Colonic mucosa (tissue), 4 donors: ENCODE results near the gene HSPB1. TPM values are rescaled to one million over a fixed set of nuclear protein-coding genes. Genes with fewer than 3 reads are reported as not detected.
"Not testable (repeated sequence)": the region's sequence is repeated elsewhere in the genome, so short reads cannot be mapped to it uniquely, and the experiment has no call there.

Experiments used
- DNase-seq: peaks from one replicate; pipeline ENCODE4 v3.0.0-alpha.2; 2020
- H3K27ac ChIP-seq: fragments of 200-600 bp; one replicate; pipeline ENCODE4 v1.8.0; 2021
- H3K27me3 ChIP-seq: fragments of 200-600 bp; one replicate; pipeline ENCODE4 v1.8.0; 2021
- H3K36me3 ChIP-seq: fragments of 200-600 bp; one replicate; pipeline ENCODE4 v1.8.0; 2021
- H3K4me1 ChIP-seq: fragments of 200-600 bp; one replicate; pipeline ENCODE4 v1.8.0; 2021; ENCODE audit warnings: mild to moderate bottlenecking
- H3K4me3 ChIP-seq: fragments of 200-600 bp; one replicate; pipeline ENCODE4 v1.8.0; 2021
- H3K9ac ChIP-seq, 2 donors: one replicate each; pipeline ENCODE4 v1.7.0; 2013; ENCODE audit warnings: control low read depth in 2 of 2, low read depth in 2 of 2, low read length in 2 of 2
- H3K9me3 ChIP-seq: fragments of 200-600 bp; one replicate; pipeline ENCODE4 v1.8.0; 2021
- CTCF ChIP-seq: fragments of 200-600 bp; IDR thresholded peaks from one replicate; pipeline ENCODE4 v1.8.0; 2022; ENCODE audit warnings: antibody characterized with exemption, mild to moderate bottlenecking
- intact Hi-C: fragments of 100-400 bp; cut with DNase I; formaldehyde crosslinking; loops from one replicate; pipeline ENCODE4 v1.14.1; 2022
- total RNA-seq, 2 donors: library from RNA; stranded (reverse); fragmentation: NEBNext Ultra II Directional in 1 of 2; extraction: Animal tissue kit (Norgen Biotek cat#: 25700) in 1 of 2; gene quantifications; one replicate each; pipeline ENCODE4 v1.2.1, GENCODE V29; 2021
- donor health status: healthy.
- donor health status: DM: no; HTN: no; CAD: no.
- donor health status: DM: no; HTN: no; CAD: no.

The HSPB1 gene
- total RNA-seq, 2 donors from 2014 or later, result 539 to 844 TPM

GRCh38 chr7:76267894-76268183 is 34.6 kb upstream of the HSPB1 start:
- no peaks in the 10 kb centered on the region for H3K9me3 ChIP-seq
- no peak overlapping the region for H3K9ac ChIP-seq
- H3K27me3 ChIP-seq, result peaks cover 28% of the 10 kb centered on the region
- no peak overlapping the region for H3K4me3 ChIP-seq
- H3K36me3 ChIP-seq, result no peaks in the 10 kb centered on the region
- TF ChIP-seq CTCF, result no peak
- intact Hi-C loops, result loop anchor here (5.0 kb wide), 1 partner anchor 81 kb away; no protein-coding TSS in a partner anchor
- H3K27ac ChIP-seq, result no peak overlapping the region
- no peak for DNase-seq
- no peaks in the 10 kb centered on the region for H3K4me1 ChIP-seq

GRCh38 chr7:76268376-76268775 is 34.1 kb upstream of the HSPB1 start:
- no peaks in the 10 kb centered on the region for H3K4me1 ChIP-seq
- no peaks in the 10 kb centered on the region for H3K36me3 ChIP-seq
- no peak overlapping the region for H3K27ac ChIP-seq
- intact Hi-C loops, result loop anchor here (5.0 kb wide), 1 partner anchor 81 kb away; no protein-coding TSS in a partner anchor
- H3K9me3 ChIP-seq, result no peaks in the 10 kb centered on the region
- H3K27me3 ChIP-seq, result peaks cover 28% of the 10 kb centered on the region
- TF ChIP-seq CTCF, result no peak
- H3K4me3 ChIP-seq, result no peak overlapping the region
- no peak overlapping the region for H3K9ac ChIP-seq
- DNase-seq, result no peak

- intact Hi-C loops, result loop anchor here (5.0 kb wide), 1 partner anchor 83 kb away; no protein-coding TSS in a partner anchor
- no peak for DNase-seq
- no peak overlapping the region for H3K4me3 ChIP-seq
- TF ChIP-seq CTCF, result no peak
- H3K27me3 ChIP-seq, result peaks cover 28% of the 10 kb centered on the region
- no peaks in the 10 kb centered on the region for H3K36me3 ChIP-seq
- no peak overlapping the region for H3K9ac ChIP-seq
- no peak overlapping the region for H3K27ac ChIP-seq
- H3K4me1 ChIP-seq, result no peaks in the 10 kb centered on the region
- H3K9me3 ChIP-seq, result no peaks in the 10 kb centered on the region
These were observed 32.6 kb upstream of the HSPB1 start for GRCh38 chr7:76269895-76270294.

GRCh38 chr7:76271384-76271783 is 31.1 kb upstream of the HSPB1 start:
- peaks cover 28% of the 10 kb centered on the region for H3K27me3 ChIP-seq
- intact Hi-C loops, H3K4me3 ChIP-seq: not testable (repeated sequence)

GRCh38 chr7:76272142-76272541 is 30.3 kb upstream of the HSPB1 start:
- TF ChIP-seq CTCF, result no peak
- Histone ChIP-seq H3K4me1 (no peaks in the 10 kb centered on the region), H3K9me3 (no peaks in the 10 kb centered on the region), H3K27ac (no peak overlapping the region), H3K27me3 (peaks cover 22% of the 10 kb centered on the region), H3K4me3 (no peak overlapping the region), H3K36me3 (no peaks in the 10 kb centered on the region), H3K9ac (no peak overlapping the region)
- no peak for DNase-seq
- intact Hi-C loops, result no loop called here

More at GRCh38 chr7:76271384-76271783, 31.1 kb upstream of the HSPB1 start:
- DNase-seq, H3K27ac ChIP-seq, H3K36me3 ChIP-seq, H3K9ac ChIP-seq, H3K9me3 ChIP-seq, H3K4me1 ChIP-seq: not testable (repeated sequence)

- no peaks in the 10 kb centered on the region for H3K36me3 ChIP-seq
- H3K27me3 ChIP-seq, result peaks cover 16% of the 10 kb centered on the region
- H3K4me1 ChIP-seq, result no peaks in the 10 kb centered on the region
- no peak overlapping the region for H3K4me3 ChIP-seq
- TF ChIP-seq CTCF, result no peak
- no peak overlapping the region for H3K9ac ChIP-seq
- H3K27ac ChIP-seq, result no peak overlapping the region
- H3K9me3 ChIP-seq, result no peaks in the 10 kb centered on the region
- intact Hi-C loops, result no loop called here
- DNase-seq, result no peak
These were observed 29.5 kb upstream of the HSPB1 start for GRCh38 chr7:76272851-76273497.
